SIG-M5 treated with dmso at 0.1 percent for 504 hours (cell line): ENCODE measurements around the gene MRAP.

Experiments
- DNase-seq: peaks from one replicate; lab custom pipeline; 2025; ENCODE audit not compliant: unreplicated experiment; lab: John Stamatoyannopoulos, UW

Gene MRAP

DNA sequence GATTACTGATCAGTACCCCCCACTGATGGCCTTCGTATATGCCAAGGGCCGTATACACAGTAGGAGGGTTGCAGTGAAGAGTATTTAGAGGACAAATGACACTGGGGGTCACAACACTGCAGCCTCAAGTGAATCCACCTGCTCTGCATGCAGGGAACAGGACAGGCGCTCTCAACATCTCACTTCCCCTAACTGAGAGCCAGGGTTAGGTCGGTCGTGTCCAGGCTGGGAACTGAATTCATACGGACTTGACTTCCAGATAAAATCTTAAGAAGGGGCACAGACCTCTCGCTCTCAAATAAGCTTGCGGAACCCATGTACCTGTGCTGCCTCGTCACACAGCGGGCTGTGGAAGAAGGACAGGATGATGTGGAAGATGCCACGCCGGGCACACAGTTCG, 22.8 kb downstream of the MRAP start:
- DNase-seq: no peak

DNA sequence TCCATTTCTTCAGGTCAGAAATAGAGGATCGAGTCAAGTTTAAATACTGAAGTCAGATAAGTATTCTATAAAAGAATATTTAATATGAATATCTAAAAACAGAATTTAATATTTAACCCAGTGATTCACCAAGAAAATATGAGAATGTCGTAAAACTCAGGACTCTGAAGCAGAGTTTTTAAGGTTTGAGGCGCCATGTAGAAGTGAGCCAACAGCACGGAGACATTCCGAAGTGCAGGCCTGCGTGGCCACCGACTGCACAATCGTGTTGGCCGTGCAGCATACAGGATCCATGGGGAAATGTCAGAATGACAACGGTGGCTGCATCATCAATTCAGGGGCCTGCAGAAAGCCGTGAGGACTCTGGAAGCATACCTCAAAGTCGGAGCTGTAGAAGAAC, 23.4 kb downstream of the MRAP start:
- no peak for DNase-seq

DNA sequence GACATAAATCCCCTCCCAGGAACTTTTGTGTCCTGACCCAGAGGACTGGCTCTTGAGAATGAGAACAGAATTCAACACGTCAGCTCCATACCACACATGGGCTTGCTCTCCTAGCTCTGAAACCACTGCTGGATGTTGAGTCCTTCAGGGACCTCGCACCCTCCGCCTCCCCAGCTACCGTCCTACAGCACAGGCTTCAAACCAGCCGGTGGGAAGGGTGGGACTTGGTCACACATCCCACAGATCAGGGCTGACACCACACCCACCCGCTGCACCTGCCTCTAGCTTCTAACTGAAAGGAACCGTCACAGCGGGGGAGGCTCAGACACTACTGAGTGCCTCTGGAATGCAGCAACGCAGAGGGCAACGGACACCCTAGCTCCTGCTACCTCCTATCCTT, 24.0 kb downstream of the MRAP start:
- DNase-seq: no peak

DNA sequence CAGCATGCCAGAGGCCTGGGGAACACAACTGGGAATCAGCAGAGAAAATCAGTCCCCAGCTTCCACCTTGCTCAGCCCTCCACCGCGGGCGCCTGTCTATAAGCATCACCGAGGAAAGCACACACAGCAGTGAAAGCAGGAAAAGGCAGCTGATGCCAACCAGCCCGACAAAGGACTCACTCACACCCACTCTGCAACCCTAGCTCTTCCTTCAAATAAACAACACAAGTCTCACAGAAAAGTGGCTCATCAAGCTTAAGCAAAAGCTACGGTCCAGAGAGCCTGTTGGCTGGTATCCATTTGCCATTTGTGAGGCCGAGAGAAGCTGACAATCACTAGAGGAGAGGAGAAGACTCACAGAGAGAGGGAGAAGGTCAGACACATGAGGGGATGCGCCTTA, 27.1 kb downstream of the MRAP start:
- DNase-seq: no peak

DNA sequence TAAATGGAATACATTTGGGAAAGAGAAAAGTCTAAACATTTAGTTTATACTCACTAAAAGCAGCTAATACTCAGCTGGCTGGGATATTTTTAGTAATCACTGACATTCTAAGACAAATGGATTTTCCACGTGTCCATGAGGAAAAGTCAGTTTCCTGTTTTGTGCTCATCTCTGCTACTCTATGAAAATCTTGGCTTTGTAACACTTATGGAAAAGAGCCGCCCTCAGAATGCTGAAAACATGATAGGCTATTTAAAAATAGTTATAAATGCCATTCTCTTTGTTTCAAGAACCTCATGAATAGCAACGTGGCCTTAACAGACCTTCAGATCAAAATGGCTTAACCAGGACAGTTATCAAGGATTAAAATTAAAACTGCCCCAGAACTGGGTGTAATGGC, 29.9 kb downstream of the MRAP start:
- no peak for DNase-seq

DNA sequence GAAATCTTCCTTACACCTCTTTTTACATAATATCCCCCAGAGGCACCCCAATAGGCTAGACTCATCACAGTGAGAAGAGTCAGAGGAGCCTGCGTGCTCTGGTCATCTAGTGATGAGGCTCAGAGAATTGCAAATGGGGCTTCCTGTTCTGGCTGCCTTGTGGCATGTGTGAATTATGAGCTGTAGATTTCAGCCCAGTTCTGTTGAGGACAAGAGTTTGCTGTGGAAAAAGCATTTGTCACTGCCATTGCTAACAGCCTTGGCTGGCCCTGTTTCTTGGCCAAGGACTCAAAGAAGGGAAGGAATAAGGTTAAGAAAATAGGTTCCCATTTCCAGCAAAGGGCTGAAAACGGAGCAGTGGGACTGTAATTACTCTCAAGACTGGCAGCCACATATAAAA, 30.7 kb downstream of the MRAP start:
- no peak for DNase-seq

DNA sequence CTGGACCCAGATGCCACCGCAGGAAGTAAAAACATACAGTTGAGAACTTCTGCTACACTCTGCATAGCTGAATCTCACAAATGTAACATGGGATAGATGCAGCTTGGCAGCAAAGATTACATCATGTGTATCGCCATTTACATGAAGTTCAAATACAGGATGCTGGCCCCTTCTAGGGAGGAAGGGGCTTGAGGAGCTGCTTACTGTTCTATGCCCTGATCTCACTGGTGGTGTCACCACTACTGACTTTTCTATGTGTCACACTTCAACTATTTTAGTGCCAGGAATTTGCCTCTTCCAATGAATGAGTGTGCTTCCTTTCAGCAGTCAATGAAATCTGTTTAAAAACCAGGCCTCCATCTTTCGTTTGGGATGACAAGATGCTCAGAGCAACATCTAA, 31.1 kb downstream of the MRAP start:
- no peak for DNase-seq

DNA sequence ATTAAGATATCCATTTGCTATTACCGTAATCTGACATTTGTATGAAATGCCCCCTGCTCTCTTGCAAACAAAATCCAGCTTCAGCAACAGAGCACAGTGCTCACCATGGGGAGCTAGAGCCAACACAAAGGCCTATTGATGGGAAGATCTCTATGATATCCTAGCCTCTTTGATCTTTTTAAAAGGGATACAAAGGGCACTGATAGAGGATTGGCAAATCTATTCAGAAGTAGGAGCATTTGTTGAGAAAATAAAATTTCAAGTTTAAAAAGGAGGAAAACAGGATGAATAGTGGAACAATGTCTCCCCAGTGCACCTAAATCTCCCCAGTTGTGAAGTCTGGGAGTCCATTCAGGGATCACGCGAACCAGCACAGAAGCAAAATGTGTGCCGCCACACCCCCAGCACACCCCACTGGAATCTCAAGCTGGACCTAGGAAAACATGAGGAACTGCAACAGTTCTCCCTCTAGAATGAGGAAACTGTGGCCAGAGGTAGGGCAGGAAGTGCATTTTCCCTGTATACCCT, 32.2 kb downstream of the MRAP start:
- DNase-seq: no peak

DNA sequence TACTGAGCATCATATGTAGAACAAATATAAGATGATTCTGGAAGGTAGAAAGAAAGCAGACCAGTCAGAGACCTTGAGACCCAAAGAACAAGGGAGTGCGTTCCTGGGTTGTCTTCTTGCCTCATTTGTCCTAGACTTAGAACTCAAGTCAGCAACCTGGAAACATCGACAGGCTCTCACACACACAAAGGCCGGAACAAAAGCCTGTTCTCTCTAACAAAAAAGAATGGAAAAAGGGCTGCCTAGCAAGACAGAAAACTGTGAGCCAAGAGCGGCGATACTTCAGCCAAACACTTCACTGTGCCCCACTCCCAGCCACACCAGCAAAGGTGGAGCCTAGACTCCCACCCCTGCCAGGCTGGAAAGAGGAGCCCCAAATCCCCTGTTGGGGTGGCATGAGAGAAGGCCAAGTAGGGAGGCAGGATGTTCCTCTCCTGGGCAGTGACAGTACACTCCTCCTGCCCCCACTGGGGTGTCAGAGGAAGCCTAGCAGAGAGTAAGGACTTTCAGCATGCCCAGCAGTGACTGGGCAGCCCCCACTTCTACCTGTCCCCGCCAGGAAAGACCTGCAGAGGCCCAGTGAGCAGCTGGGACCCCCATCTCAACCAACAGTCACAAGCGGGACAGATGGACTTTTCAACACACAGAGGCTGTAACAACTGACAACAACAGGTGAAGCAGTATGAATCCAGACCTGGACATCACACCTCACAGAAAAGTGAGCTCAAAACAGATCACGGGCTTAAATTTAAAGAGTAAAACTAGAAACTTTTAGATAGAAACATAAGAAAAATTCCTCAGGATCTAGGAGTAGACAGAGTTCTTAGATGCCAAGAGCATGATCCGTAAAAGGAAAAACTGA, 33.0 kb downstream of the MRAP start:
- DNase-seq: no peak

DNA sequence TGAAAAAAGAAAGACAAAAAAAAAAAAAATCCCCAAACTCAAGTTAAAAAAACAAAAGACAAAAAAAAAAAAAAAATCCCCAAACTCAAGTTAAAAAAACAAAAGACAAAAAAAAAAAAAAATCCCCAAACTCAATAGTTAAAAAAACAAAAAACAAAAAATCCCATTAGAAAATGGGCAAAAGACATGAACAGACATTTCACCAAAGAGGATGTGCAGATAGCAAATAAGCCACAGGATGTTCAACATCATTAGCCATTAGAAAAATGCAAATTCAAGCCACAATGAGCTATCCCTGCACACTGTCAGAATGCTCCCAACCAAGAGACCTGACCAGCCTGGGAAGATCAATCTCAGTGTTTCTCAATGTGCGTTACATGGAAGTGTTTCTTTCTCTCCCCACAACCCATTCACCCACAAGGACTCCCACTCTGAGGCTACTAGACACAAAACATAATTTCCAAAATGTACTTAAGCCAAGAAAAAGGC, 33.9 kb downstream of the MRAP start:
- DNase-seq: no peak

DNA sequence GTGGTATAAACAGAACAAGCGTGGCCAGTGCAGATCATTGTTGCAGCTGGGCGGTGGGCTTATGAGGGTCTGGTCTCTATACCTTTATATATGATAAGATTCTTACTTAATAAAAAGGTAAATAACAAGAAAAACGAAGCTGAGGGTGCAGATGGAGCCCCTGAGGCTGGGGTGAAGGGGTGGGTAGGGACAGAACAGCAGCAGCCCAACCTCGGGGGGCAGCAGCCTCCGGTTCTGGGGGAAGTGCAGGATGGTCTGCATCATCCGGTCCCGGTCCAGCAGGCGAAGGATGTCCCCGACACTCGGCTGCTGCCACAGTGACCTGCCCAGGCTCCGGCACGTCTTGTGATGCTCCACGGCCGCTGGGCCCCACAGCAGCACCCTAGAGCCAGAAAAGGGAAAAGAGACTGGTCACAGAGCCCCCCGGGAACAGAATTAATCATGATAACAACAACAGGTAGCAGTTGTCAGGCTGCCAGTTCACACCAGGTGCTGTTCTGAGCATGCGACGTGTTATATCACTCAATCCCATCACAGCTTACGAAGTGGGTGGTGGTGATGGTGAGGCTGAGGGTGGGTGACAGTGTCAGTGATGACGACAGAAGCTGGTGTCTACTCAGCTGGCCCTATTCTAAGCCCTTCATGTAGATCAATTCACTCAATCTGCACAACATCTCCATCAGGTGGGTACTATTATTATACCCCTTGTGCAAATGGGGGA, 35.5 kb downstream of the MRAP start:
- DNase-seq: no peak

DNA sequence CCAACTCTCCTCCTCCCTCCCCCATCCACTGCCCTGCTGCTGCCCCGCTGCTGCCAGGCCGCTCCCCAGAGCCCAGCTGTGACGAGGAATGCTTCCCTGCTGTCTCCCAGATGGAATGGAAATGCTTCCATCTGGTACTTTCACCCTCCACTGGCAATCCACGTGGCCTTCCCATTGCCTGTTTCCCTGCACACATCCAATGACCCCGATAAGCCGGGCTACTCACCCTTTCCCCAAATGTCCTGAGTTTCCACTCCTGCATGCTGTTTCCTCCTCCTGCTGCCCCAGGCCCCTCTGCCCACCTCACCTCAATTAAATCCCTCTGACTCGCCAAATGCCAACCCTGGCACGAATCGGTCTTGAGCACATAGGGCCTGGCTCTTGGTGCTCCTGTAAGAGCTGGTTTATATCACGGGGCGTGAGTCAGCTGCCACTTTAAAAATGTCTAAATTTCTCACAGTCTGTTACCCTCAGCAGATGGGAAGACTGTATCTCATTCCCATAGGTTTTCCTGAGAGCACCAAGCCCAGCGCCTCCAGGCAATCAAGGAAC, 36.4 kb downstream of the MRAP start:
- DNase-seq: no peak

DNA sequence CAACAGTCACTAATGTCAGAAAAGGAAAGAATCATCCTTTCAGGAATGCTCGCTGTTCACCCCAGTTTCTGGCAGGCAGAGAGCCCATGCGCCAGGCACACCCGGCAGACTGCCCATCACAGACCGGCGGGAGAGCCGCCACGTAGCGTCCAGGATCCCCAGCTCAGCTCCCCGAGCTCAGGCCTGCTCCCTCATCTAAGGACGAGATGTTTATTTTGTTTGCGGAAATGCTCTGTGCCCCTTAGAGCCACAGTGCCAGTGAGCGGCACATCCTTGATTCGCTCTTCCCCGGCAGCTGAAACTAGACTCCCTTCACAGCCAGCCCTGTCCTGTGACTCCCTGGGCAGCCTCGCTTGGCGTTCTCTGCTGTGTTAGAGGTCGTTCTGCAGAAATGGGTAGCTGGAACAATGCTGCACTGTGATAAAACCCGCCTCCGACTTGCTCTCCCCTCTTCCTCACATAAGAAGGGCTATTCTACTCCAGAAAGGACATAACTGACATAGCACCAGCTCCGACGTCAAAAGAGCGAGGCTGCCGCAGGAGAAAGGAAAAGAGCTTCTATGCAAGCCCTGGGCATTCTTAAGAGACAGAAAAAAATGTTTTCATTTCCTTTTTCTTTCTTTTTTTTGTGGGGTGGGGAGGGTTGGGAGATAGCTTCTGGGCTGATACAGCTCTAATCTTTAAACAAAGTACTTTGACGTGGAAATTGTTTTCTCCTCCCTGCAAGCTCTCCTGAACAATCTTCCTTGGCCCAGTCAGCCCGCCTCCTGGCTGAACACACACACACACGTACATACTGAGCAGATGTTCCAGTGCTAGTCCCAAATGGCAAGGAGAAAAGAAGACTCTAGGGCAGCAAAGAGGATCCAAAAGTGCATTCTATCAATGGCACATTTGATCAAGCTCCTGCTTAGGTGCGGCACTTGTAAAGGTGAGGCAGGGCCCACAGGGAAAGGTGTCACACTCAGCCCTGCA, 37.2 kb downstream of the MRAP start:
- no peak for DNase-seq

DNA sequence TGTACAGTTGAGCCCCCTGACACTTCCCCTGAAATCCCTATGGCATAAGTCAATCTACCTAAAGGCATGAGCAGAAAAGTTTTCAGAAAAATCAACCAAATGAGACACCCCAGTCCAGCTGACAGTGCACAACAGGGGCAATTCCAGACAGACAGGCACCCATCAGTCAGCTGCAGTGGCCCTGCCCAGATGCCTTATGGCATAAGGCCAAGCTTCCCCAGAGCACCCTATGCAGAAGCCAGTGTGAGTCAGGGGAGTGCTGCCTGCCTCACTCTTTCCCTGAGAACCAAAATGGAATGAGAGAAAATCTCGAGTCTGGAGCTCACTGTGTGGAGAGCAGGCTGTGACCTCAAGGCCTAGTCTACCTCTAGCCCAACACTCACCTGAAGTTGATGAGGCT, 38.1 kb downstream of the MRAP start:
- no peak for DNase-seq

DNA sequence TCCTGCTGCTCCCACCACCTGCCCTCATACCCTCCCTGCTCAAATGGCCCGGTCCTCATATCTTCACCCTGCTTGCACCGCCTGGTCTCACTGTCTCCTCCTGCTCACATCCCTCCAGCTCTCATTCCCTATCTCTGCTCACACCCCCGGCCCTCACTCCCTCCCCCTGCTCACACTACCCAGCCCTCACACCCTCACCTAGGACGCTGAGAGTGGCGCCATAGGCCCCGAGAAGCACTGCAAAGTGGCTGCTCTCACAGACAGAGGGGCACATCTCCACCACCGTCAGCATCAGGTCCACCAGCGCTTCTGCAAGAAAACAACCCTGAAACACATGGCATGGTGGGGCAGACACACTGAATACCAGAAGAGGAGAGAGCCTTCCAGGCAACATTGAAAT, 38.6 kb downstream of the MRAP start:
- no peak for DNase-seq

DNA sequence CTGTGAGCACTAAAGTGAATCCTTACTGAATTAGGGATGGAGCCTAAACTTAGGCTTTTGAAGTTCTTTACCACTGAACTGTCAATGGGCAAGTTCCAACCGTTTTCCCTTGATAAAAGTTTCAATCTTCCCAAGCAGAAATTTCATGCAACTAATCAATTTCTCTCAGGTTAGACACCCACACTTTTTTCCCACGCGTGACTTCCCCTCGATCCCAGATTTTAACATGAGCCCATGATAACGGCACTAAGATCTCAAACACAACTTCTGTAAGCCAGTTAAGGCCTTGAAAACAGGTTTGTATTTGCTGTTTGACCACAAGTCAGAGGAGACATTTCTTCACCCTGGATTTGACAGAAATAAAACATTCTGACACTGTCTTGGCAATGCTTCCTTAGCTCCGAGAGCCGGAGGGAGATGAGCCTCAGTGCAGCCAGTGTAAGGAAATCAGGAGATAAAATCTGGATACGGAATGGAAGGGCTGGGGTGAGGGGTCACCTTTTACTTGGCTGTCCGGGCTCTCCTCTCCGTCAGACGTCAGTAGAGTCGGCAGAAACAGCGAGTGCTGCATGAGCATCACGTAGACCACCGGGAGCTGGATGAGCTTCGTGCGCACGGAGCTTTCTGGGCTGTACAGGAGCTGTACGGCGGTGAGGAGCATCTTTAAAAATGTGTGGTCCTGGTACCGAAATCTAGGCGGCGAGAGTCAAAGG, 39.7 kb downstream of the MRAP start:
- no peak for DNase-seq

DNA sequence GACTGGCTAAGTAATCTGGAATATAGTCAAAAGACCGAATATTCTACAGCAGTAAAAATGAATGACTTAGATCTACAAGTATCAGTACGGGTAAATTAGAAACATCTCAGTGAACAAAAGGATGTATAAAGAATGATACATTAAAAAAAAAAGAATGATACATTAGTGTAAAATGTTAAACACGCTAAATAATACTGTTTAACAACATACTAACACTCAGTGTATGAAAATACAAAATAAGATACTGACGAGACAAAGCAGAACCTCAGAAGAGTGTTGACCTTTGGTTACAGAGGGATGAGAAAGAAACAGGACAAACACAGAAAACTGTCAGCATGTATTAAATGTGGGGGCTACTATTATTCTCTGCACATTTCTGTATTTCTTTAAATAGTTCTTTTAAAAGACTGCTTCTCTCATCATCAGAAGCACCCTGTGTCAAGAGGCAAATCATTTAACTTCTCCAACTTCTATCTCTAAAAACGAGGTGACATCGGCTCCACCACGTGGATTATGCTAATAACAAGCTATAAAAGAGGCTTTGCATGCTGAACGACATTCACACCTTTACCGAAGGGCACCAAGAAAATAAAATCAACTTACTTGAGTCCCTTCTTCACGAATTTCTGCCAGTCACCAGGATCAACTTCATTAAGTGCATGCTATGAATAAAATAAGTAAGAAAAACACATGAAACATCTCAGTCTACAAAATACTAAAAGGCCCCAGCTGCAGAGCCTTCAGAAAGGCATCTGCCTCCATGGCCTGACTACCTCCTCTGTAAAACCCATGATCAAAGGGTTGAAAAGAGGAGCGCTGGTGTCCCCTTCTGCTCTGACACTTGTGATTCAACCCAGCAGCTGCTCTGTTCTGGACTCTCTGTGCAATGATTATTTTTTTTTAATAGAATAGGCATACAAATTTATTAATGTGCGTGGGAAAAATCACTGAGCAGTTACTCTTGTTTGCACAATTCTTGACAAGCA, 42.5 kb downstream of the MRAP start:
- no peak for DNase-seq

DNA sequence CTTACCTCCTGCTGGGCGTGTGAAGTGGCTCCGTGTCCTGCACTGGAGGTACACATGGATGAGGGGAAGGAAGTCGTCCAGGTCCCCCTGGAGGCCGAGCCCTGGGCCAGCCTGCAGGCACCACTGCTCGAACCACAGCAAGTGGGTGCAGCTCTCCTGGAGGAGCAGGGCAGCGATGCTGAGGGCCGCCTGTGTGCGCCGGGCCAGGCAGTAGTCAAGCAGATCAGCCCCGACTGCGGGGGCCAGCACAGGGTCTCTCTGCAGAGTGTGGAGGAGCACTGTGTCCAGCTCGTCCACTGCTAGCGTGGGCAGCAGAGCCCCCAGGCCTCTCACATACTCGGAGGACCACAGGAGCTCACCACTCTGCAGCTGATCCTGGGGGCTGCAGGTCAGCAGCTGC, 48.3 kb downstream of the MRAP start:
- DNase-seq: no peak

DNA sequence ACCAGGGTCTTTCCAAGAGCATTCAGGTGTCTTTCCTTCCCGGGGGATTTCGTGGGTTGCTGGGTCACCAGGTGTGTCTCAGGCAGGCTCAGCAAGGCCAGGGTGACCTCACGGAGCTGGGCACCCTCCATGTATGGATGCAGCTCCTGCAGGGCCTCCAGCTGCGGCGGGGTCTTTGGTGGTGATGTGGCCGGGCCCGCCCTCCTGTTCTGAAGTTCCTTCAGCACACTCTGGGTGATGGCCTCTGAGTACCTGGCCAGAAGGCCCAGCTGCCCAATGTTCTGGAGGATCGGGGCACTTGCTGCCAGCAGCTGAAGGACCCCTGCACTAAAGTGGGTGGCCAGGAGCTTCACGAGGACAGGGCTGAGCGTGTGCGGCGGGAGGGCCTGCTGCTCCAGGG, 48.7 kb downstream of the MRAP start:
- no peak for DNase-seq
